Osteocyte (in vitro differentiated cells): Measurements from ENCODE around the gene NAIF1. TPM values are rescaled to one million over a fixed set of nuclear protein-coding genes. Genes with fewer than 3 reads are reported as not detected.

Source experiments
- DNase-seq: peaks from one replicate; pipeline ENCODE4 v3.0.0; 2021; ENCODE audit warnings: mixed read lengths; ENCODE audit not compliant: unreplicated experiment; ENCODE audit errors: extremely low spot score
- H3K27ac Mint-ChIP-seq: one replicate; pipeline ENCODE4 v1.8.0; 2021; ENCODE audit warnings: mild to moderate bottlenecking, mixed read lengths; ENCODE audit not compliant: unreplicated experiment
- H3K27me3 Mint-ChIP-seq: one replicate; pipeline ENCODE4 v1.8.0; 2021; ENCODE audit warnings: mixed read lengths; ENCODE audit not compliant: unreplicated experiment
- H3K36me3 Mint-ChIP-seq: one replicate; pipeline ENCODE4 v1.8.0; 2021; ENCODE audit warnings: mixed read lengths; ENCODE audit not compliant: unreplicated experiment
- H3K4me1 Mint-ChIP-seq: one replicate; pipeline ENCODE4 v1.8.0; 2021; ENCODE audit warnings: mixed read lengths; ENCODE audit not compliant: unreplicated experiment
- H3K4me3 Mint-ChIP-seq: one replicate; pipeline ENCODE4 v1.8.0; 2021; ENCODE audit warnings: mild to moderate bottlenecking, moderate library complexity, mixed read lengths; ENCODE audit not compliant: unreplicated experiment
- H3K9me3 Mint-ChIP-seq: one replicate; pipeline ENCODE4 v1.8.0; 2021; ENCODE audit warnings: mixed read lengths; ENCODE audit not compliant: unreplicated experiment
- total RNA-seq: library from RNA; stranded (reverse); gene quantifications from 2 replicates; pipeline ENCODE4 v1.2.1, GENCODE V29; 2021
- TF ChIP-seq, protein P1 (sequence below): fragments of 200-600 bp; sonication (generic); IDR thresholded peaks from 2 replicates; pipeline ENCODE4 v1.5.0; 2021; ENCODE audit warnings: antibody characterized with exemption, mild to moderate bottlenecking, moderate library complexity

The NAIF1 gene
- total RNA-seq, 1 donor from 2014 or later: 8.4 TPM

GRCh38 chr9:128092199-128092977, 25.3 kb upstream of the NAIF1 start:
- H3K9me3 Mint-ChIP-seq: no peaks in the 10 kb centered on the region
- peaks cover 35% of the 10 kb centered on the region for H3K4me1 Mint-ChIP-seq
- peaks cover 8% of the 10 kb centered on the region for H3K36me3 Mint-ChIP-seq
- TF ChIP-seq, protein P1, sequence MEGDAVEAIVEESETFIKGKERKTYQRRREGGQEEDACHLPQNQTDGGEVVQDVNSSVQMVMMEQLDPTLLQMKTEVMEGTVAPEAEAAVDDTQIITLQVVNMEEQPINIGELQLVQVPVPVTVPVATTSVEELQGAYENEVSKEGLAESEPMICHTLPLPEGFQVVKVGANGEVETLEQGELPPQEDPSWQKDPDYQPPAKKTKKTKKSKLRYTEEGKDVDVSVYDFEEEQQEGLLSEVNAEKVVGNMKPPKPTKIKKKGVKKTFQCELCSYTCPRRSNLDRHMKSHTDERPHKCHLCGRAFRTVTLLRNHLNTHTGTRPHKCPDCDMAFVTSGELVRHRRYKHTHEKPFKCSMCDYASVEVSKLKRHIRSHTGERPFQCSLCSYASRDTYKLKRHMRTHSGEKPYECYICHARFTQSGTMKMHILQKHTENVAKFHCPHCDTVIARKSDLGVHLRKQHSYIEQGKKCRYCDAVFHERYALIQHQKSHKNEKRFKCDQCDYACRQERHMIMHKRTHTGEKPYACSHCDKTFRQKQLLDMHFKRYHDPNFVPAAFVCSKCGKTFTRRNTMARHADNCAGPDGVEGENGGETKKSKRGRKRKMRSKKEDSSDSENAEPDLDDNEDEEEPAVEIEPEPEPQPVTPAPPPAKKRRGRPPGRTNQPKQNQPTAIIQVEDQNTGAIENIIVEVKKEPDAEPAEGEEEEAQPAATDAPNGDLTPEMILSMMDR: no peak
- no peaks in the 10 kb centered on the region for H3K27me3 Mint-ChIP-seq
- H3K27ac Mint-ChIP-seq: peak overlapping the region; percentile 99
- H3K4me3 Mint-ChIP-seq: no peak overlapping the region
- DNase-seq: no peak

DNA sequence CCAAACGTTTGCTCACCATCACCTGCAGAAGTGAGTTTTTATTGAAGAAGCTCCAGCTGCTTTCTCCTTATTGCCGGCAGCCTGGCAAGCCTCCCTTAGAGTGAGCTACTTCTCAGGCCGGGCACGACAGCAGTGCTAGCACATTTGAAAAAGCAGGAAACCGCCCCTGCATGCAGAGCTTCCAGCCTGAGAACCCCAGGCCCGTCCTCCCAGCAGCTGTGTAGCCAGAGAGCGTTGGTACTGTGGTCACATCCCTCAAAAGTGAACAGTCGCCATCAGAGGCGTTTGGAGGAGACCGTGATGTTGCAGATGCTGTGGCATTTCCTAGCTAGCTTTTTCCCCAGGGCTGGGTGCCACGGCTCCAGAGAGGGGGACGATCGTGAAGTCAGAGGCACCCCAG, 24.5 kb upstream of the NAIF1 start:
- Mint-ChIP-seq H3K36me3 (peaks cover 9% of the 10 kb centered on the region), H3K4me3 (no peak overlapping the region), H3K4me1 (peaks cover 29% of the 10 kb centered on the region), H3K27me3 (no peaks in the 10 kb centered on the region), H3K27ac (peak overlapping the region; percentile 64), H3K9me3 (no peaks in the 10 kb centered on the region)
- TF ChIP-seq, protein P1: no peak
- DNase-seq: no peak

DNA sequence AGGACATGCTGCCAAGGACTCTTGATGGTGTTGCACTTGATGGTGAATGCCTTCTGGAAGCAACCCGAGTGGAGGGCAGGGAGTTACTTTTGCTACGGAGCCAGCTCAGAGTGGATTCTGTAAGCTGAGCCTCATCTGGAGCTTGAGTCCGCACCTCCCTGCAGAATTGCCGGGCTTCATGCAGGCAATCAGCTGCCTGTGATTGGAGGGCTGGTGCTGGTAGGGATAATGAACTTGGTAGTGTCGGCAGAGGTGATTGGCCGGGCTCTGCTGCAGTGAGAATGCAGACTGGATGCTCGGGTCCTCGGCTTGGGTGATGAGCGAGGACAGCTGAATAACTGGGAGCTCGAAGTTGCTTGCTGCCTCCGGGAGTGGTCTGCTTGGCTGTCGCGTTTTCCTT, 24.0 kb upstream of the NAIF1 start:
- Mint-ChIP-seq H3K4me3 (no peak overlapping the region), H3K36me3 (peaks cover 9% of the 10 kb centered on the region), H3K27ac (no peak overlapping the region), H3K9me3 (no peaks in the 10 kb centered on the region), H3K4me1 (peaks cover 27% of the 10 kb centered on the region), H3K27me3 (no peaks in the 10 kb centered on the region)
- TF ChIP-seq, protein P1: no peak
- DNase-seq: no peak

DNA sequence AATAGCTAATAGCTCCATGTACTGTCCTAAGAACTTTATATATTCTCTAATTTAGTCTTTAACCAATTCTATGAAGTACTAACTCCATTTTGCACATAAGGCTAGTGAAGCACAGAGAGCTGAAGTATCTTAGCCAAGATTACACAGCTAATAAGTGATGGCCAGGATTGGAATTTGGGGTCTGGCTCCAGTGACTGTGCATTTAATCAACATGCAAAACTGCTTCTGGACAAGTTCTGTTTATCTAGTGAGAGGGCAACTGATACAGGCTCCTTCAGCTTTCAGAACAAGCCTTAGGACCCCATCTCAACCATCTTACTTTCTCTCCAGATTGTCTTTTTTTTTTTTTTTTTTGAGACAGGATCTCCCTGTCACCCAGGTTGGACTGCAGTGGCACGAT, 22.2 kb upstream of the NAIF1 start:
- H3K4me1 Mint-ChIP-seq: peaks cover 24% of the 10 kb centered on the region
- no peak overlapping the region for H3K4me3 Mint-ChIP-seq
- H3K27ac Mint-ChIP-seq: no peak overlapping the region
- TF ChIP-seq, protein P1: no peak
- peaks cover 8% of the 10 kb centered on the region for H3K36me3 Mint-ChIP-seq
- DNase-seq: no peak
- H3K9me3 Mint-ChIP-seq: no peaks in the 10 kb centered on the region
- no peaks in the 10 kb centered on the region for H3K27me3 Mint-ChIP-seq

DNA sequence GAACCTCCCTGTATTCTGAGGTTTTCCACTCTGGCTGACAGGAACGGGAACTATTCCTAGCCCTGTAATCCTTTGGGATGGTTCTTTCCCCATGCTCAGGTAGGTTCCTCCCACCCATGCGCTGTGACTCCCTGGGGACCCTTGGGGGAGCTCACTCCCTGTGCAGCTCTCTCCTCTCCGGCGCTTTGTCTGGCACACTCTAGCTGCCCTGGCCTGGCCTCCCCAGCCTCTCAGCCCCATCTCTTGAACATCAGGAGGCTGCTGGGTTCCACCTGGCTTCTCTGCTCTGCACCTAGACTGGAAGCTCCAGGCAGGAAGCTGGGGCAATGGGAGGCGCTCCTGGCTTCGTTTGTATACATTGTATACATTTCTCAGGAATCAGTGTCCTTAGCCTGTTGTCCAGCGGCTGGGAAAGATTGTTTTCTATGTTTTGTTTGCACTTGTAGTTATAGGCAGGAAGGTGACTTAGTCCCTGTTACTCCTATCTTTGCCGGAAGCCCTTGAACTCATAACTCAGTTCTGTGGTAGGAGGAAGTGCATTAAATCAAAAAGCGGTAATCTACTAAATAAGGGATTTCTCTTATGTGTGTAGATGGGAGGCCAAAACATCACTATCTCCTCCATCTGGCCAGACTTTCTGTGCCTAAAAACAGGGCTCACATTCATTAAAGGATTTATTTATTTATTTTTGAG, 21.3 kb upstream of the NAIF1 start:
- DNase-seq: no peak
- H3K36me3 Mint-ChIP-seq: peaks cover 8% of the 10 kb centered on the region
- H3K27me3 Mint-ChIP-seq: no peaks in the 10 kb centered on the region
- H3K4me1 Mint-ChIP-seq: peaks cover 23% of the 10 kb centered on the region
- H3K27ac Mint-ChIP-seq: no peak overlapping the region
- no peaks in the 10 kb centered on the region for H3K9me3 Mint-ChIP-seq
- TF ChIP-seq, protein P1: no peak
- no peak overlapping the region for H3K4me3 Mint-ChIP-seq
